GM19467 (cell line): ENCODE results near the gene DLX5.

Source experiments
- ATAC-seq: cut with Tn5 transposase; IDR thresholded peaks from one replicate; pipeline ENCODE4 v1.9.1; 2021; ENCODE audit warnings: mild to moderate bottlenecking, moderate library complexity; ENCODE audit not compliant: unreplicated experiment

DLX5 gene

GRCh38 chr7:97018791-97019531 lies 5.7 kb downstream of the DLX5 start:
- ATAC-seq = no peak

DNA sequence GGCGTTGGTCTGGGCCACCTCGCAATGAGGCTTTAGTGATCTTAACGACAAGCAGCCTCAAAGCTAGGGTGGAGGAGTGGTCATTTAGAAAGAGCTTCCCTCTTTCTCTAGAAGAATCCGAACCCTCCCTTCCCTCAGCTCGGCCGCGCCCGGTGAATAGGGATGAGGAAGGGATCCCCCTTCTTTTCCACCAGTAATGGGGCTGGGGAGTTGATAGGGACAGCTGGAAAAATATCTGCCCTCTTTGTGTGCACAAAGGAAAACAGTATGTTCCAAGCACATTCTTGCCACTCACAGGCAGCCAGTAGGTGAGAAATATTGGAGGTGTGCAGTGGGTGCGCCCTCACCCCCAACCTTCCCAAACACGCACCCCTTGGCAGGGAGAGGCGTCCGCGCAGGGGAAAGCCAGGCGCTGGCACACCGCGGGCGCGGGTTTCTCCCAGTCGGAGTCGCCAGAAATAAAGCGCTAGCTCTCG lies 6.5 kb downstream of the DLX5 start:
- no peak for ATAC-seq

GRCh38 chr7:97017192-97018125 lies 7.2 kb downstream of the DLX5 start:
- ATAC-seq = no peak

GRCh38 chr7:97016381-97017191 lies 8.0 kb downstream of the DLX5 start:
- no peak for ATAC-seq

GRCh38 chr7:97015756-97016380 lies 8.8 kb downstream of the DLX5 start:
- ATAC-seq = no peak

GRCh38 chr7:97015279-97015678 lies 9.4 kb downstream of the DLX5 start:
- no peak for ATAC-seq

DNA sequence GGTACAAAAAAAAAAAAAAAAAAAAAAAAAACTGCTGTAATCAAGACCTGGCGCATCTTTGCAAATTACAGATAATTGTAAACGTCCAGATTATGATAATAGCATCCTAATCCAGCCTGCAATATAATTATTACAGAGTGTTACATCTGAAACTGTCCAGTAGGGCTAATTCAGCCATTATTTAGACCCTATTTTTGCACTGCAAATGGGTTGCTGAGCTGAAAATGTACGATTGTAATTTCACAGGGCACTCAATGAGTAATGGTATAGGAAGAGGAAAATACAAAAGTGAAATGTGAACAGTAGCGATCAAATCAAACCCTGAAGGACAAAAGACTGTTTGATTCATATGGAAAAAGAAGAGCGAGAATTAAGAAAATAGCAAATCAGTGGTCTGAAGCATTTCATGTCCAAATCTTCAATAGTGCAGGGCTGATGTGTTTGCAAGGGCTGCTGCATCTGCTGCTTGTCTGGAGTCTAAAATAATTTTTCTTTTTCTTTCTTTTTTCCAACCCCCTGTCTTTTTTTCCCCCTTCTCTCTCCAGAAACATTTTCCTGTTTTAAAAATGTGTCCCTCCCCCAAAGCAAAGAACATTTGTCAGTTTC lies 10.4 kb downstream of the DLX5 start:
- no peak for ATAC-seq

DNA sequence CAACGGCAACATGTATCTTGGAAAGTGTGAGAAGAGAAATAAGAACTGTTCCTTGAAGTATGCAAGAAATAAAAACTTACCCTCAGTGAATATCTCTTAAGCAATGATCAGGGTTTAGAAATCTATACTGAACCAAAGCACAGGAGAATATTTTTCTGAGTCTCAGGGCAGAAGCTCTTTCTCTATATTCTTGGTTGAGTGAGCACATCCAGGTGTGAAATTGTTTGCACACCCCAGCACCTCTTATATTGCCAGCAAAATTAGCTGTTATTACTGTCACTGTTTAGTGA lies 10.8 kb downstream of the DLX5 start:
- no peak for ATAC-seq

DNA sequence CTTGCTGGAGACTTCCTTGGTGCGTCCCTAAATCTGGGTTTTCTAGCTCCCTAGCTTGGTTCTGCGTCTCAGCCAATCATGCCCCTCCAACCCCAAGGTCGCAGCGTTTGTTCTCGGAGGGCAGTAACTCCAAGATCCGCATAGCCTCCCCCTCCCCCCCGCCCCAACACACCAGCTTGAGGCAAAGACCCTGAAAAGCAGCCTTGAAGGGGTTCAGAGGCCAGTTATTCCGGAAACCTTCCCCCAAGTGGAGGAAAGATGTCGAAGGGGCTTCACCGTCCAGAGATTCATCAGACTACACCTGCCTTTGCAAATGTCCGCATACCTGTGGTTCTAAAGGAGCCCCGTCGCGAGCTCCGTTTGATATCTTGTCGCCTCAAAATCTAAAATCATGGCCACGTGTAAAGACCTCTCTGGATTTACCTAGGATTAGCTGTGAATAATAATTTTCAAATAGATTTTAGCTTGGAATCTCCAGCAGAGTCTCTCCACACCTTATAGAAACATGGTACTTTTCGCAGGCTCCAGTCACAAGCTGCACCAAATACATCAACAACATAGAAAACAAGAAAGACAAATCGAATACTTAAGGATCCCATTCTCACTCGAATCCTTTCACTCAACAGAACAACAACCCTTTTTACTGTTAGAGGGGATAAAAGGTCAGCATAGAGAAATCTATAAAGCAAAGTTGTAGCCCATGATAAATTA lies 11.3 kb downstream of the DLX5 start:
- ATAC-seq = no peak

DNA sequence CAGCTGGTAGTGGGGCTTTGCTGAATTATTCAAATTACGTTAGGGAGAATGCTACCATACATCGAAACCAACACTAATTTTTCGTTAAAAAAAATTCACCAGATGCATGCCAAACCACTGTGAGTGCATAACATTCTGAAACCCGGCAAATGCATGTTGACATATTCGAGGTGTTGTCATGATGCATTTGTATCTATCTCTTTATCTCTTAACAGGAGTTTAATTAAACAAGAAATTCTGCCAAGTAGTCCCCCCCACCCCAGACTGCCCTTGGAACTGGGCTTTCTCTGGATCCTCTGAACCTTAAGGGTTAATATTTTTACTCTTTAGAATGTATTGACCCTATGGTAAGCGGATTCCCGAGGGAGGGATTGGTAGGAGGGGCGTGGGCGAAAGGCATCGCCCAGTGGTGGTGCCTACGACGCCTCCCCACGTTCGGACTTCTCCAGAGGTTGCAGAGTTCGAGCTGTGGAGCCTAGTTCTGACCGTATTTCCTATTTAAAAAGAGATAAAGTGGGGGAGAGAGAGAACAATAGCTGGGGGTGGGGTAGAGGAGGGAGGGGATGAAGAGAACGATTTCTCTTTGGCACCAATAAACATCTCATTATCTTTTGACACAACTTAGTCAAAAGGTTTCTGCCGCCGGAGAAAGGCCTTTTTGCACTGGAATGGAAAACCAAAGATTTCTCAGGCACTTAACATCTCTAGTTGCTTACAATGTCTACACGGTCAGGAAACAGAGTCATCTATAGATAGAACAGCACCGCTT lies 12.1 kb downstream of the DLX5 start:
- no peak for ATAC-seq

DNA sequence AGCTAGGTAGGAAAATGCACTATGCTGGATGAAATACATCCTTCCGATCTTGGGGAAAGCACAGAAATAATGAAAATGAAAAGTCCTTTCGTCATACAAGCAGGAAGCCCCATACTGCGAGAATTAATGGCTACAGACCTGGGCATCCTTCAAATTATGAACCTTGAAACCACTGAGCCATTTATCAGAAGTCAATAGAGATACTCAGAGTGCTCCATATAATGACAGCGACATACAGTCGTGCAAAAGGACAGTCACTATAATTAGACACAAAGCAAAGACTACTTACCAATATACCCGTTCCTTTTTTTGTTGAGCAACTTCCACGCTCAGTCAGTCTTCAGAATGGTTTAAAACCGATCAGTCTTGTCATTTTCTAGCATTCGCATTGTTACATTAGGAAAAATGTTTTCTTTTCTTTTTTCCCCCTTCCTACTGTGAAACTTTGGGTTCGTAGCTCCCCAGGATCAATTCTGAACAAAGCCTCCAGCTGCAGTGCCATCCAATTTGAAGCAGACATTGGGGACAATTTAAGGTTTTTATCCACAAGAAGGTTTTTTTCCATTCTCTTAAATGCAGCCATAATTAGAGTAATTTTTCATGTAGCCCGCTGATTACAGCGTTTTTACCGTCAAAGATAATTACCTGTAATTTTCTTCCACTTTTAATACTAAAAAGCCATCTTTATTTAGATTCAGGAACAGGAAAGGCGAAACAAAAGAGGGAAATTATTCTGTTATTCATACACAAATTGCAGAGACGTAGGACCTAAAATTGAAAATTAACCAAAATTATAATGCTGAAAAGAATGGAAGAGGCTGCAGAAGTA lies 12.9 kb downstream of the DLX5 start:
- no peak for ATAC-seq

GRCh38 chr7:97011104-97011503 lies 13.5 kb downstream of the DLX5 start:
- ATAC-seq = no peak

DNA sequence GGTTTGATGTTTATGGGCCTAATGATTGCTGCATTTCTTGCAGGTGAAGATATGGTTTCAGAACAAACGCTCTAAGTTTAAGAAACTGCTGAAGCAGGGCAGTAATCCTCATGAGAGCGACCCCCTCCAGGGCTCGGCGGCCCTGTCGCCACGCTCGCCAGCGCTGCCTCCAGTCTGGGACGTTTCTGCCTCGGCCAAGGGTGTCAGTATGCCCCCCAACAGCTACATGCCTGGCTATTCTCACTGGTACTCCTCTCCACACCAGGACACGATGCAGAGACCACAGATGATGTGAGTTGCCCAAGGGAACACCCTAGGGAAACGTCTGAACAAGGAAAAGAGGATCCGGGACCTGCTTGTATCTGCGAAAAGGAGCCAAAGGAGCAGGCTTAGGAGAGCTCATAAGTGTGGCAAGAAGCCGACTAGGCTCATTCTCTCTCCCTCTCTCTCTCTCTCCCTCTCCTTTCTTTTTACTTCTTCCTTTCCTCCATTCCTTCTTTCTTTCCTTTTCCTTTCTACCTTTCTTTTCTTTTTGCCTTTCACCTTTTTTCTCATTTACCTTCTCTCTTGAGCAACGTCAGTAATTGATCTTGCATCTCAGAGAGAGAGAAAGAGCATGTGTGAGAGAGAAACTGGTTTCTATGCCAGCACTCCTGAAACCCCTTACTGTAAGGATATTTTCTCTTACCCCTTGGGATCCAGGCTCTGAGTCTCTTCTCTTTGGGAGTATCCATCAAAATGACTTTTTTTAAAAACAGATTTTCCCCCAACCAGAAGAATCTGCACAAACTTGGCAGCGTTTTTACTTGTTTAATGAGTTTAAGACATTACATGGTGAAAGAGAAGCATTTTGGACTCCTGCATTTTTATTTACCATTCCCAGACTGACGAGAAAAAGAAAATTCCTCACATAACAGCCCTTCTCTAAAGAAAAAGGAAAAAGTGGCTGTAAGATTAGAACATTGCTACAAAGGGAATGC lies 14.6 kb downstream of the DLX5 start:
- ATAC-seq = no peak

- no peak for ATAC-seq
These were observed 16.2 kb downstream of the DLX5 start for GRCh38 chr7:97008275-97008917.

- ATAC-seq = no peak
These were observed 17.1 kb downstream of the DLX5 start for GRCh38 chr7:97007583-97007861.

DNA sequence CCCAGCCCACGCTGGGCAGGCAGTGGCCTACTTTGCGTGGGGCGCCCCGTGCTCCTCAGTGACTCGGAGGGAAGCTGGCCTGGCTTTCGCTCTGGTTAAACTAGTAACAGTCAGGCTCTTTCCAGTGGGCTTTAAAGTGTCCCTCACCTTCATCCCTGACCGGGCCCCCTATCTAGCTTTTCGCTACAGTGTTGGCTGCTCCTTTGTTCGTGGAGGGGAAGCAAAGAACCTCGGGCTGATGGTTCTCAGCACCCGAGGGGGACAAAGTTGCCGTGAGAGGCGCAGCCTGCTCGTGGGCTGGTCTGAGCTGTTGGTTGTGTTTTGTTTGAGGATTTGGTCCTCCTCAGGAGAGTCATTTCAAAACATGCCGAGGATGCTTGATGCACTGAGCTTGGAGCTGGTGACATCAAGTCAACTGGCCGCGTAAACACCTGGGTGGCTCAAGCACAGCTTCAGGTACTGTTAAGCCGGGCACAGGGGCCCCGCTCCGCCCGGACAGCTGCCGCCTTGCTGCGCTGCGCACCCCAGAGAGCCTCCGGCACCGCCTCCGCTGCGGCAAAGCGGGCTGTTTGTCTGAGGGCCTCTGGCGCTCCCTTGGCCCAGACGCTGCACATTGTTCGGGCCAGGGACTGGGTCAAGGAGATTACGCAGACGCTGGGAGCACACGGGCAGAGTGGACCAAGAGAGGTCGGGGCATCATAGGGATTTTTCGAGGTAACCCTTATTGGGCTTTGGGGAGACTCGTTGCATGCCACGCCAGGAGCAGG lies 17.6 kb downstream of the DLX5 start:
- no peak for ATAC-seq
